PFSK-1 (cell line): Measurements from ENCODE around the gene GEMIN8.

ENCODE experiments used
- FOXP2 ChIP-seq: optimal IDR thresholded peaks from 2 replicates; pipeline ENCODE3; 2011; ENCODE audit warnings: borderline replicate concordance, control low read depth, inconsistent platforms; ENCODE audit not compliant: insufficient read depth; ENCODE audit errors: extremely low read length, extremely low read depth
- POLR2AphosphoS5 ChIP-seq: IDR thresholded peaks from 2 replicates; pipeline ENCODE4 v1.6.1; 2012; ENCODE audit warnings: low read depth, mild to moderate bottlenecking, control low read depth, low read length, moderate library complexity
- SIN3A ChIP-seq: IDR thresholded peaks from 2 replicates; pipeline ENCODE4 v1.6.1; 2012; ENCODE audit warnings: mild to moderate bottlenecking, low read length, moderate library complexity, borderline replicate concordance; ENCODE audit not compliant: insufficient read depth
- TAF1 ChIP-seq: IDR thresholded peaks from 2 replicates; pipeline ENCODE4 v1.6.1; 2012; ENCODE audit warnings: low read length, control low read depth, borderline replicate concordance; ENCODE audit not compliant: insufficient read depth
- TF ChIP-seq, protein P1 (sequence below), 2 experiments: IDR thresholded peaks; 2 replicates each; pipeline versions ENCODE4 v1.6.1 to v1.8.0; 2011 to 2012; ENCODE audit warnings: low read depth in 2 of 2, low read length in 2 of 2, control low read depth in 1 of 2, inconsistent platforms in 1 of 2, mild to moderate bottlenecking in 1 of 2, moderate library complexity in 1 of 2; ENCODE audit not compliant: insufficient read depth in 1 of 2

Gene GEMIN8

DNA sequence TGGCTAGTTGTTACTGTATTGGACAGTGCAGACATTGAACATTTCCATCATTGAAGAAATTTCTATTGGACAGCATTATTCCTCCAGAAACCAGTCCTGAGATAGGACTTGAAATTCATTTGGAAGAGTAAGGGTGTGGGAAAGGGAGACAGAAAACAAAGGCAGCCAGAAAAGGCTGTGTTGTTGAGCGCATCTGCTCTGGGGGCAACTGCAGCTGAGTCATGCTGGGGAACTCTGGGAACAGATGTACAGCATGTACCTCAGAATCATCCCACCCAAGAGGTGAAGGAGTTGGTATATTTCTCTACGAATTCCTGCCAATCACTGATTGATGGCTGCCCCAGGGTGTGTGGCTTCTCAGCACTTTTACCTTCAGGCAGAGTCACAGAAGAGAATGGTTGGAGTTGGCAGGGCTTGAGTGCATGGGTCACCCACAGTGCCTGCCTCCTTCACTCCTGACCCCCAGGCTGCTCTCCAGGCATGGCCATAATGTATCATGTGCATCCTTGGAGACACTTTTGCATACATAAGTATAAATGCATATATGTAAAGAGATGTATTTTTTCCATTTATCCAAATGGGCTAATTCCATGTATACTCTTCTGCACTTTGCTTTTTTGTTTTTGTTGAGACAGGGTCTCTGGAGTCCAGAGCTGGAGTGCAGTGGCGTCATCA is 39.4 kb downstream of the GEMIN8 start:
- no peak for TF ChIP-seq POLR2AphosphoS5
- TF ChIP-seq TAF1 = no peak
- TF ChIP-seq, protein P1, sequence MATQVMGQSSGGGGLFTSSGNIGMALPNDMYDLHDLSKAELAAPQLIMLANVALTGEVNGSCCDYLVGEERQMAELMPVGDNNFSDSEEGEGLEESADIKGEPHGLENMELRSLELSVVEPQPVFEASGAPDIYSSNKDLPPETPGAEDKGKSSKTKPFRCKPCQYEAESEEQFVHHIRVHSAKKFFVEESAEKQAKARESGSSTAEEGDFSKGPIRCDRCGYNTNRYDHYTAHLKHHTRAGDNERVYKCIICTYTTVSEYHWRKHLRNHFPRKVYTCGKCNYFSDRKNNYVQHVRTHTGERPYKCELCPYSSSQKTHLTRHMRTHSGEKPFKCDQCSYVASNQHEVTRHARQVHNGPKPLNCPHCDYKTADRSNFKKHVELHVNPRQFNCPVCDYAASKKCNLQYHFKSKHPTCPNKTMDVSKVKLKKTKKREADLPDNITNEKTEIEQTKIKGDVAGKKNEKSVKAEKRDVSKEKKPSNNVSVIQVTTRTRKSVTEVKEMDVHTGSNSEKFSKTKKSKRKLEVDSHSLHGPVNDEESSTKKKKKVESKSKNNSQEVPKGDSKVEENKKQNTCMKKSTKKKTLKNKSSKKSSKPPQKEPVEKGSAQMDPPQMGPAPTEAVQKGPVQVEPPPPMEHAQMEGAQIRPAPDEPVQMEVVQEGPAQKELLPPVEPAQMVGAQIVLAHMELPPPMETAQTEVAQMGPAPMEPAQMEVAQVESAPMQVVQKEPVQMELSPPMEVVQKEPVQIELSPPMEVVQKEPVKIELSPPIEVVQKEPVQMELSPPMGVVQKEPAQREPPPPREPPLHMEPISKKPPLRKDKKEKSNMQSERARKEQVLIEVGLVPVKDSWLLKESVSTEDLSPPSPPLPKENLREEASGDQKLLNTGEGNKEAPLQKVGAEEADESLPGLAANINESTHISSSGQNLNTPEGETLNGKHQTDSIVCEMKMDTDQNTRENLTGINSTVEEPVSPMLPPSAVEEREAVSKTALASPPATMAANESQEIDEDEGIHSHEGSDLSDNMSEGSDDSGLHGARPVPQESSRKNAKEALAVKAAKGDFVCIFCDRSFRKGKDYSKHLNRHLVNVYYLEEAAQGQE (IDR thresholded peaks at IDR 0.05; ENCODE audit: insufficient read depth in 1 of 2, low read depth in 2 of 2, low read length in 2 of 2) = no peak
- TF ChIP-seq FOXP2 = no peak

DNA sequence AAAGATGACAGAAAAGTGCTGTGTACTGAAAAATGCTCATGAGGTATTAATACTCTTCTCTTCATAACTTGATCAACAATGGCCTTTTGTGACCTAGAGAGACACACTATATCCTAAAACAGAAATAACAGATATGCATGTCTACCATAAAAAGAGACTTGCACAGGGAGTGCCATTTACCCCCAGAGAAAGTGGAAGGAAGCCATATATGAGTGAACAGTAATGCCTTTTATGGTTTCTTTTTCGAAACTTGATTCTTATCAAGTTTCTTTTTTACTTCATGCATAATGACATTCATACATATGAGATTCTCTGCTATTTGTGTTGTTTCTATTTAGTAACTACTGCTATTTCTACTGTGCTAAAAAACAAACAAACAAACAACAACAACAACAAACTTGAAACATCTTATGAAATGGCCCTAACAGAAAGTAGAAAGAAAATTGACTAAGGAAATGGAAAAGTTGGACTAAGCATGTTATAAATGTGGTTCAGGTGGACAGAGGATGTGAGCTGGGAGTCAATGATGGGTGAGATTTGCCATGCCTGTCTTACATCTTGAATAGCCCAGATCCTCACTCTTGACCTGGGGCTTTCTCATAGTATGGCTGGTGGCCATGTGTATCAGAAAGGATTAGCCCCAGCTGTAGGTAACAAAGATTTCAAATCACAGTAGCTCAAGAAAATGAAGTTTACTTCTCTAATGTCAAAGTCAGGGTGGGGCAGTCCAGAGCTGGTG is 43.8 kb downstream of the GEMIN8 start:
- TF ChIP-seq POLR2AphosphoS5 = no peak

DNA sequence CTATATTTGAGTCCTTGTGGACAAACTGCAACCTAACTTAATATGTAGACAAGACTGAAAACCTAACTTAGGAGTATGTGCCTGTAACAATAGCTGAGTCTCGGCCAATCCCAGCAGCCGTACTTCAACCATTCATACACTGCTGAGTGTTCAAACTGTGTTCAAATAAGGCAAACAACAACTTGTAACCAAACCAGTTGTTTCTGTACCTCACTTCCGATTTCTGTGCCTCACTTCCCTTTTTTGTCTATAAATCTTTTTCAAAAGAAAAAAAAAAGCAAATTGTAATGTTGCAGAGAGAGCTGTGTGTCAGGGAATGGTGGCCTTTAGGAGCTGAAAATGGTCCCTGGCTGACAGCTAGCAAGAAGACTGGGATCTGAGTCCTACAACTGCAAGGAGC is 46.0 kb downstream of the GEMIN8 start:
- TF ChIP-seq, protein P1 (IDR thresholded peaks at IDR 0.05; ENCODE audit: insufficient read depth in 1 of 2, low read depth in 2 of 2, low read length in 2 of 2) = no peak
- TF ChIP-seq TAF1 (no peak), SIN3A (no peak), POLR2AphosphoS5 (no peak), FOXP2 (no peak)

DNA sequence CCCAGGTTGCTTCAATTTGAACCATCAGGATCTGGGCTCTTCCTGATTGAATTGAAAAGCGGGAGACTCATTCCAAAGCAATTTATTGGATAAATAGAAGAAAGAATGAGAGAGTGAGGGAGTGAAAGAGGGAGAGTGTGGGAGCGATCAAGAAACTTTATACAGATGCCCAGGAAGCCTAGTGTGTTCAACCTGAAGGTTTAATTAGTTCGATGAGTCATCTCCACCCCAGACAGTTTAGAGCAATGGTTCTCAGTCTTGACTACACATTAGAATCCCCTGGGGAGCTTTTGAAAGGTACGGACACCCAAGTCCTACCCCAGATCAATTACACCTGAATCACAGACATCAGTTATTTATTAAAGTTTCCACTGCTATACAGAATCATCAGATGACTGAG is 61.5 kb downstream of the GEMIN8 start:
- TF ChIP-seq SIN3A (no peak), POLR2AphosphoS5 (no peak), TAF1 (no peak), FOXP2 (no peak)
- TF ChIP-seq, protein P1 (IDR thresholded peaks at IDR 0.05; ENCODE audit: insufficient read depth in 1 of 2, low read depth in 2 of 2, low read length in 2 of 2) = no peak

DNA sequence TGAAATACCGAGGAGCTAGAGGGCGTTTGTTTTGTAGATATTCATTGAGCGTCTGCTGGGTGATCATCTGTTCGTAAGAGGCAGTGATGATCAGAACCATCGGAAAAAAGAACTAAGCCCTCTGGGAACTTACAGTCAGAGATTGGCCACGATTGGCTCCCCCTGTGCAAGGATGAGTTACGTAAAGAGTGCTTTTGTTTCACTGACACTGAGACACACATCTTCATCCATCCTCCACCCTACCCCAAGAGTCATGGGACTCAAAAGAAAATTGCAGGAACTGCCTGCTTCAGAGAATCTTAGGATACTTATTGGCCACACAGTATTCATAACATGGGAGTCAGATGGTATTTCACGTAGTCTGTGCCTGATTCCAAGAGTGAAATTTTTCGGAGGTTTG is 62.1 kb downstream of the GEMIN8 start:
- TF ChIP-seq, protein P1 (IDR thresholded peaks at IDR 0.05; ENCODE audit: insufficient read depth in 1 of 2, low read depth in 2 of 2, low read length in 2 of 2) = no peak
- TF ChIP-seq POLR2AphosphoS5 = no peak
- no peak for TF ChIP-seq TAF1
- no peak for TF ChIP-seq FOXP2
- no peak for TF ChIP-seq SIN3A
